K562 (cell line): ENCODE data around the gene PPP3CB. TPM values are rescaled to one million over a fixed set of nuclear protein-coding genes. Genes with fewer than 3 reads are reported as not detected.
A peak's percentile ranks its signal among the peaks of the same experiment; 100 is the strongest.

Source experiments
- ATAC-seq: fragments of 200-7000 bp; cut with Tn5 transposase; 3 replicates; pipeline ENCODE4 v1.9.1; 2020; ENCODE audit warnings: moderate library complexity
- BruUV-seq: library from RNA; stranded (reverse); fragments of 400-500 nt; replicated peaks from 2 replicates; lab custom pipeline; 2021; lab: Mats Ljungman, UMichigan
- CTCF ChIA-PET: fragments of 300-600 bp; formaldehyde crosslinking; extraction: SDS; loops from one replicate; lab custom pipeline; 2021; ENCODE audit warnings: low intra/inter-chr PET ratio; lab: Yijun Ruan, JAX
- POLR2A ChIA-PET: fragments of 300-600, 350-650 bp; sonication (Branson Sonifier 250); formaldehyde crosslinking; extraction: SDS; loops from one replicate; lab custom pipeline; 2021; ENCODE audit warnings: antibody characterized with exemption, inconsistent platforms; lab: Yijun Ruan, JAX
- DNase-seq, 4 experiments: peaks; one replicate each; pipeline versions ENCODE4 v3.0.0 to v3.0.0-alpha.2; 2011 to 2018; ENCODE audit warnings: low spot score in 3 of 4, mixed read lengths in 3 of 4; ENCODE audit errors: extremely low read depth in 1 of 4
- FAIRE-seq: peaks from 2 replicates; lab custom pipeline; 2011; peaks lifted over from hg19 to GRCh38; lab: Jason Lieb, UNC
- H2AFZ ChIP-seq: 2 replicates; pipeline ENCODE4 v1.6.0; 2011; ENCODE audit warnings: low read depth, low read length, control low read depth, inconsistent platforms
- H3K27ac ChIP-seq: fragments of 200-600 bp; 3 replicates; pipeline ENCODE4 v1.8.0; 2011; ENCODE audit warnings: low read depth, mild to moderate bottlenecking, control low read depth, inconsistent platforms, low read length, moderate library complexity, mixed read lengths; ENCODE audit errors: extremely low read depth
- H3K27me3 ChIP-seq, 2 experiments: fragments of 300-600 bp in 1 of 2; 2 replicates in 1 of 2; 3 replicates in 1 of 2; pipeline versions ENCODE4 v1.6.0 to v1.8.0; 2011; ENCODE audit warnings: inconsistent platforms in 2 of 2, low read length in 2 of 2, mild to moderate bottlenecking in 1 of 2, mixed read lengths in 1 of 2, moderate library complexity in 1 of 2; ENCODE audit not compliant: control insufficient read depth in 2 of 2, insufficient read depth in 2 of 2
- H3K36me3 ChIP-seq: fragments of 300-600 bp; 3 replicates; pipeline ENCODE4 v1.8.0; 2011; ENCODE audit warnings: mild to moderate bottlenecking, low read length, inconsistent platforms; ENCODE audit not compliant: control insufficient read depth, insufficient read depth
- H3K4me1 ChIP-seq, 2 experiments: fragments of 200-600 bp in 1 of 2; replicated peaks in 1 of 2; 2 replicates in 1 of 2; 3 replicates in 1 of 2; pipeline versions ENCODE4 v1.5.1 to v1.8.0; 2011; ENCODE audit warnings: inconsistent platforms in 2 of 2, low read length in 2 of 2, mild to moderate bottlenecking in 1 of 2, mixed read lengths in 1 of 2, moderate library complexity in 1 of 2; ENCODE audit not compliant: control insufficient read depth in 2 of 2, insufficient read depth in 2 of 2
- H3K4me2 ChIP-seq: 2 replicates; pipeline ENCODE4 v1.6.1; 2011; ENCODE audit warnings: low read length, control low read depth, inconsistent platforms, mixed read lengths; ENCODE audit not compliant: insufficient read depth
- H3K4me3 ChIP-seq: fragments of 200-600 bp; sonication (generic), shearing (Covaris generic); 2 replicates; pipeline ENCODE4 v1.5.1; 2016; ENCODE audit warnings: control low read depth, inconsistent platforms
- H3K79me2 ChIP-seq: fragments of 200-600 bp; 3 replicates; pipeline ENCODE4 v1.8.0; 2011; ENCODE audit warnings: low read length, inconsistent platforms; ENCODE audit not compliant: control insufficient read depth, insufficient read depth
- H3K9ac ChIP-seq, 2 experiments: 2 replicates each; pipeline versions ENCODE4 v1.6.0 to v1.6.1; 2011; ENCODE audit warnings: low read depth in 2 of 2, low read length in 2 of 2, control low read depth in 1 of 2, inconsistent platforms in 1 of 2, mild to moderate bottlenecking in 1 of 2, mixed read lengths in 1 of 2; ENCODE audit not compliant: insufficient read depth in 1 of 2
- H3K9me1 ChIP-seq: one replicate; pipeline ENCODE4 v1.6.0; 2011; ENCODE audit warnings: inconsistent platforms, mild to moderate bottlenecking, low read length, moderate library complexity; ENCODE audit not compliant: control insufficient read depth, insufficient read depth
- H3K9me3 ChIP-seq: replicated peaks from 2 replicates; pipeline ENCODE4 v1.5.1; 2011; ENCODE audit warnings: low read depth, low read length, inconsistent platforms; ENCODE audit not compliant: control insufficient read depth, insufficient read depth
- H4K20me1 ChIP-seq: replicated peaks from 2 replicates; pipeline ENCODE4 v1.6.1; 2011; ENCODE audit warnings: low read length, inconsistent platforms, mixed read lengths; ENCODE audit not compliant: control insufficient read depth, insufficient read depth
- CCNT2 ChIP-seq: IDR thresholded peaks from 2 replicates; pipeline ENCODE4 v1.6.1; 2011; ENCODE audit warnings: borderline replicate concordance, low read depth, mild to moderate bottlenecking, moderate library complexity, mixed read lengths, low read length; ENCODE audit not compliant: insufficient read length; ENCODE audit errors: extremely low read depth
- EP300 ChIP-seq: IDR thresholded peaks from 2 replicates; pipeline ENCODE4 v1.6.1; 2012; ENCODE audit warnings: low read length, improper control_type of control experiment
- ETV5 ChIP-seq: sonication (generic); formaldehyde crosslinking; IDR thresholded peaks from 2 replicates; pipeline ENCODE4 v1.4.0; 2020; ENCODE audit warnings: low read depth, mild to moderate bottlenecking, missing genetic modification reagents
- HOMEZ ChIP-seq: fragments of 250-450 bp; sonication (Bioruptor Pico); IDR thresholded peaks from 2 replicates; pipeline ENCODE4 v1.4.0; 2020; ENCODE audit warnings: mild to moderate bottlenecking, moderate library complexity
- KDM1A ChIP-seq, 2 experiments: fragments of 450-650 bp; IDR thresholded peaks; 2 replicates each; pipeline ENCODE4 v1.6.1; 2016; ENCODE audit warnings: mild to moderate bottlenecking in 2 of 2
- KLF16 ChIP-seq: IDR thresholded peaks from 2 replicates; pipeline ENCODE4 v1.6.1; 2016; ENCODE audit warnings: antibody characterized with exemption
- MCM3 ChIP-seq: fragments of 450-650 bp; IDR thresholded peaks from 2 replicates; pipeline ENCODE4 v1.6.1; 2016
- NCOA4 ChIP-seq: fragments of 450-650 bp; IDR thresholded peaks from 2 replicates; pipeline ENCODE4 v1.6.1; 2018; ENCODE audit warnings: mild to moderate bottlenecking; ENCODE audit not compliant: partially characterized antibody
- POLR2H ChIP-seq: IDR thresholded peaks from 2 replicates; pipeline ENCODE4 v1.6.1; 2016; ENCODE audit warnings: missing genetic modification characterization, low read depth, mild to moderate bottlenecking, control low read depth, missing compliant biosample characterization, moderate library complexity
- PRDM10 ChIP-seq: fragments of 450-650 bp; IDR thresholded peaks from 2 replicates; pipeline ENCODE4 v1.6.1; 2018; ENCODE audit not compliant: partially characterized antibody
- SAP30 ChIP-seq: fragments of 200-600 bp; sonication (generic); IDR thresholded peaks from 2 replicates; pipeline ENCODE4 v1.6.1; 2012; ENCODE audit warnings: borderline replicate concordance, low read depth, mild to moderate bottlenecking, moderate library complexity, low read length, control low read depth, inconsistent platforms; ENCODE audit not compliant: insufficient read depth, poor library complexity, severe bottlenecking
- SOX6 ChIP-seq: fragments of 450-650 bp; IDR thresholded peaks from 2 replicates; pipeline ENCODE4 v1.6.1; 2014; ENCODE audit warnings: mild to moderate bottlenecking
- TAL1 ChIP-seq: fragments of 450-650 bp; IDR thresholded peaks from 2 replicates; pipeline ENCODE4 v1.6.1; 2016; ENCODE audit warnings: mild to moderate bottlenecking
- ZC3H4 ChIP-seq: sonication (generic); formaldehyde crosslinking; IDR thresholded peaks from 2 replicates; pipeline ENCODE4 v1.9.0; 2021; ENCODE audit warnings: missing genetic modification reagents, borderline replicate concordance
- WGBS: fragments of 100-300 bp; shearing (Covaris generic); methylation state at CpG from one replicate; pipeline ENCODE4 v1.1.6; 2016; ENCODE audit warnings: low coverage, mixed read lengths; ENCODE audit not compliant: insufficient coverage; ENCODE audit errors: missing lambda C conversion rate; 5-methylcytosine and 5-hydroxymethylcytosine counted together
- in situ Hi-C: fragments of 300-500 bp; cut with MboI; formaldehyde crosslinking; loops from 4 replicates; pipeline ENCODE4 v1.15.0; 2018; ENCODE audit warnings: inconsistent platforms, mixed read lengths
- intact Hi-C: fragments of 100-400 bp; cut with micrococcal nuclease; formaldehyde crosslinking; loops from 2 replicates; pipeline ENCODE4 v1.14.2; 2022
- polyA plus RNA-seq, 8 experiments: library from polyadenylated mRNA; depleted of rRNA in 4 of 8; stranded (reverse) in 5 of 8; unstranded in 3 of 8; fragments of >200 nt; fragmentation: Nextera tagmentation in 2 of 8; fragmentation: Illumina TruSeq in 1 of 8; extraction: Ambion mirVana in 2 of 8; extraction: Trizol in 1 of 8; gene quantifications; 2 replicates each; pipeline versions ENCODE4 v1.2.1 to v1.2.3, GENCODE V29; 2011 to 2014; ENCODE audit warnings: inconsistent platforms in 1 of 8, missing spikeins in 1 of 8
- total RNA-seq, 7 experiments: library from RNA; depleted of rRNA in 6 of 7; stranded (reverse); fragments of >200 nt in 6 of 7; fragmentation: Illumina TruSeq in 2 of 7; extraction: Trizol in 2 of 7; gene quantifications; 2 replicates each; pipeline versions ENCODE4 v1.2.1 to v1.2.3, GENCODE V29; 2011 to 2021; ENCODE audit warnings: low replicate concordance in 1 of 7
- TF ChIP-seq, protein P1 (sequence below): fragments of 250-450 bp; sonication (Bioruptor Pico); IDR thresholded peaks from 2 replicates; pipeline ENCODE4 v1.5.0; 2021

PPP3CB gene
- total and polyA plus RNA-seq, 9 of the 15 experiments (the other 6 are each of a cell fraction or from before 2014, with no cell fraction given) = 9.6 to 27.6 (median 17.8) TPM

DNA sequence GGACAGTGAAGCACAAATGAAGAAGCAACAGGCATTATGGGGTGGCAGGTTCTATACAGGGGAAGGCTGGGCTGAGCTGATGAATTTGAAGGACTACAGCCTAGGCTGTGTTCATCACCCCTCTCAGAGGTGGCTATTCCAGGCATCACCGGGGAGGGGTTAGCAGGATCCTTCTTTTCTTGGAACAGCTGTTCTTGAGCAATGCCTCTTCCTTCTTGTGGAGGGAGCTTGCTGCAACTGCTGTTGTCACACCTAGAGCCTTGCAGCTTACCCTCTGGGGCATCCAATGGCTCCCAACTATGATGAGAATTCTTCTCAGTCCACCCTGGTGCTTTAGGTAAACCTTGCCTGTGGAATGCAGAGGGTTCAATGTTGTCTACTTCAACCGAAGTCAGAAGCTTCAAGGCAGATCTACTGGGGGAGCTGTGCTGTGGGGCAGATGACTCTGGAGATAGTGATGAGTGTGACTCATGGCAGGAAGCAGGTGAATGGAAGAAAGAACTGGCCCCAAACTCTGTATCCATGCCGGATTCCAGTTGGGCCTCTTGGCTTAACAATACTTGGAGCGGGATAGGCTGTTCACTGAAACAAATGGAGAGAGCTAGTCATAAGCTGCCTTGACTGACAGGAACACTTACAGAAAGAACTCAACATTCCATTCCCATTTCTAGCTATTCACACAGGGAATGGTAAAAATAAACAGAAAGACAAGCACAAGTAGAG, 21.5 kb upstream of the PPP3CB start:
- Histone ChIP-seq H2AFZ (peak overlapping the region; percentile 61), H3K4me1 (peaks cover 7 to 20% of the 10 kb centered on the region in 2 experiments), H3K9me1 (no peaks in the 10 kb centered on the region), H3K9me3 (no peaks in the 10 kb centered on the region), H4K20me1 (no peaks in the 10 kb centered on the region), H3K79me2 (no peaks in the 10 kb centered on the region), H3K9ac (peak overlapping the region; percentile 8; a peak in 3 of 4 replicates), H3K4me2 (peak overlapping the region; percentile 50), H3K27ac (peak overlapping the region; percentile 41; the same call in 2 of the 3 replicates), H3K4me3 (no peak overlapping the region), H3K36me3 (peaks cover 17% of the 10 kb centered on the region; the same call in 2 of the 3 replicates), H3K27me3 (no peaks in the 10 kb centered on the region)
- CTCF ChIA-PET = no interaction called here
- 4% methylated on average over 4 of the region's 4 CpGs for WGBS
- ATAC-seq (peak; percentile 92), FAIRE-seq (peak; percentile 77), DNase-seq (peak; percentile 77 to 83 (median 80))
- TSS peak; percentile 26 for BruUV-seq
- intact Hi-C loops (no loop called here), in situ Hi-C loops (no loop called here)
- POLR2A ChIA-PET = interaction anchor here (0.7 to 1.4 kb wide), 8 partner anchors 8 to 224 kb away, joined by 3 to 6 read pairs (median 3); no protein-coding TSS in a partner anchor
- TF ChIP-seq KLF16 = peak; percentile 32; the same call in 1 of the 2 replicates
- peak; percentile 72; the same call in 1 of the 2 replicates for TF ChIP-seq EP300
- TF ChIP-seq POLR2H = no peak
- TF ChIP-seq SOX6 = peak; percentile 60; the same call in 1 of the 2 replicates
- peak; percentile 33 for TF ChIP-seq PRDM10
- no peak for TF ChIP-seq CCNT2
- TF ChIP-seq NCOA4 = no peak
- TF ChIP-seq TAL1 = peak; percentile 64
- 0 out of 2 replicates have a peak, but pooled peaks have one; percentile 56 for TF ChIP-seq HOMEZ
- no peak for TF ChIP-seq MCM3
- TF ChIP-seq, protein P1, sequence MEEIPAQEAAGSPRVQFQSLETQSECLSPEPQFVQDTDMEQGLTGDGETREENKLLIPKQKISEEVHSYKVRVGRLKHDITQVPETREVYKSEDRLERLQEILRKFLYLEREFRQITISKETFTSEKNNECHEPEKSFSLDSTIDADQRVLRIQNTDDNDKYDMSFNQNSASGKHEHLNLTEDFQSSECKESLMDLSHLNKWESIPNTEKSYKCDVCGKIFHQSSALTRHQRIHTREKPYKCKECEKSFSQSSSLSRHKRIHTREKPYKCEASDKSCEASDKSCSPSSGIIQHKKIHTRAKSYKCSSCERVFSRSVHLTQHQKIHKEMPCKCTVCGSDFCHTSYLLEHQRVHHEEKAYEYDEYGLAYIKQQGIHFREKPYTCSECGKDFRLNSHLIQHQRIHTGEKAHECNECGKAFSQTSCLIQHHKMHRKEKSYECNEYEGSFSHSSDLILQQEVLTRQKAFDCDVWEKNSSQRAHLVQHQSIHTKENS (CRISPR knock-in tag) = no peak
- 0 out of 4 replicates have a peak, but pooled peaks of 1 of the 2 experiments have one; percentile 12 for TF ChIP-seq KDM1A (IDR thresholded peaks at IDR 0.05)
- TF ChIP-seq ZC3H4 (CRISPR knock-in tag) = no peak
- peak; percentile 57; the same call in 1 of the 2 replicates for TF ChIP-seq ETV5 (CRISPR knock-in tag)
- TF ChIP-seq SAP30 = no peak
